PC-9 (cell line): ENCODE results near the gene OGDH. TPM values are rescaled to one million over a fixed set of nuclear protein-coding genes. Genes with fewer than 3 reads are reported as not detected.

Experiments used
- BruUV-seq: library from RNA; stranded (reverse); fragments of 400-500 nt; replicated peaks from 2 replicates; lab custom pipeline; 2021; lab: Mats Ljungman, UMichigan
- CTCF ChIA-PET: fragments of 300-600 bp; sonication (Branson Sonifier 250); formaldehyde crosslinking; loops from one replicate; lab custom pipeline; 2022; ENCODE audit warnings: antibody characterized with exemption; lab: Charles Lee
- POLR2A ChIA-PET: fragments of 300-600 bp; sonication (Branson Sonifier 250); formaldehyde crosslinking; loops from one replicate; lab custom pipeline; 2022; ENCODE audit warnings: antibody characterized with exemption; ENCODE audit not compliant: unreplicated experiment; lab: Charles Lee
- DNase-seq, 2 experiments: peaks; one replicate each; pipeline versions ENCODE4 v3.0.0 to v3.0.0-alpha.2; 2015 to 2022; ENCODE audit warnings: mixed read lengths in 1 of 2
- H2AFZ ChIP-seq: fragments of 200-600 bp; sonication (generic); 2 replicates; pipeline ENCODE4 v1.8.1; 2017; ENCODE audit warnings: antibody characterized with exemption
- H3F3A ChIP-seq: fragments of 200-600 bp; sonication (generic); 2 replicates; pipeline ENCODE4 v1.8.1; 2017; ENCODE audit warnings: antibody characterized with exemption, mild to moderate bottlenecking, low read depth; ENCODE audit not compliant: insufficient read depth
- H3K27ac ChIP-seq: fragments of 200-600 bp; sonication (generic); 2 replicates; pipeline ENCODE4 v1.6.1; 2016; ENCODE audit warnings: mixed run types
- H3K27me3 ChIP-seq: fragments of 200-600 bp; sonication (generic); 2 replicates; pipeline ENCODE4 v1.6.1; 2016; ENCODE audit warnings: low read depth, mixed run types; ENCODE audit not compliant: insufficient read depth
- H3K36me3 ChIP-seq: fragments of 200-600 bp; sonication (generic); 2 replicates; pipeline ENCODE4 v1.6.1; 2016; ENCODE audit warnings: low read depth, mixed run types
- H3K4me1 ChIP-seq: fragments of 200-600 bp; sonication (generic); replicated peaks from 2 replicates; pipeline ENCODE4 v1.6.1; 2016; ENCODE audit warnings: mixed run types; ENCODE audit not compliant: insufficient read depth
- H3K4me2 ChIP-seq: fragments of 200-600 bp; sonication (generic); 2 replicates; pipeline ENCODE4 v1.6.1; 2017; ENCODE audit warnings: mixed run types
- H3K4me3 ChIP-seq: fragments of 200-600 bp; sonication (generic); 2 replicates; pipeline ENCODE4 v1.6.1; 2016; ENCODE audit warnings: mixed run types
- H3K79me2 ChIP-seq: fragments of 200-600 bp; sonication (generic); 2 replicates; pipeline ENCODE4 v1.6.1; 2017; ENCODE audit warnings: low read depth, mixed run types
- H3K9me2 ChIP-seq: fragments of 200-600 bp; sonication (generic); 2 replicates; pipeline ENCODE4 v1.8.1; 2017; ENCODE audit warnings: mild to moderate bottlenecking; ENCODE audit not compliant: insufficient read depth
- H3K9me3 ChIP-seq: fragments of 200-600 bp; sonication (generic); 2 replicates; pipeline ENCODE4 v1.8.1; 2016; ENCODE audit warnings: low read depth; ENCODE audit not compliant: insufficient read depth
- H4K20me1 ChIP-seq: fragments of 200-600 bp; sonication (generic); 2 replicates; pipeline ENCODE4 v1.8.1; 2017; ENCODE audit not compliant: insufficient read depth
- EZH2 ChIP-seq: fragments of 200-600 bp; sonication (generic); IDR thresholded peaks from 2 replicates; pipeline ENCODE4 v1.8.0; 2017; ENCODE audit warnings: antibody characterized with exemption, low read depth
- intact Hi-C: fragments of 100-400 bp; cut with micrococcal nuclease; formaldehyde crosslinking; loops from one replicate; pipeline ENCODE4 v1.10.0; 2022; ENCODE audit not compliant: unreplicated experiment
- total RNA-seq: library from RNA; stranded (reverse); gene quantifications from 2 replicates; pipeline ENCODE4 v1.2.3, GENCODE V29; 2021
- TF ChIP-seq, protein P1 (sequence below): fragments of 200-600 bp; sonication (generic); conservative IDR thresholded peaks from 2 replicates; pipeline ENCODE4 v1.6.1; 2017; ENCODE audit warnings: mixed run types, antibody characterized with exemption, mild to moderate bottlenecking, moderate library complexity

Gene OGDH
- total RNA-seq, 1 experiment from 2014 or later: 135 TPM

GRCh38 chr7:44743750-44744149 is 137.3 kb downstream of the OGDH start:
- no peak for DNase-seq
- TF ChIP-seq, protein P1, sequence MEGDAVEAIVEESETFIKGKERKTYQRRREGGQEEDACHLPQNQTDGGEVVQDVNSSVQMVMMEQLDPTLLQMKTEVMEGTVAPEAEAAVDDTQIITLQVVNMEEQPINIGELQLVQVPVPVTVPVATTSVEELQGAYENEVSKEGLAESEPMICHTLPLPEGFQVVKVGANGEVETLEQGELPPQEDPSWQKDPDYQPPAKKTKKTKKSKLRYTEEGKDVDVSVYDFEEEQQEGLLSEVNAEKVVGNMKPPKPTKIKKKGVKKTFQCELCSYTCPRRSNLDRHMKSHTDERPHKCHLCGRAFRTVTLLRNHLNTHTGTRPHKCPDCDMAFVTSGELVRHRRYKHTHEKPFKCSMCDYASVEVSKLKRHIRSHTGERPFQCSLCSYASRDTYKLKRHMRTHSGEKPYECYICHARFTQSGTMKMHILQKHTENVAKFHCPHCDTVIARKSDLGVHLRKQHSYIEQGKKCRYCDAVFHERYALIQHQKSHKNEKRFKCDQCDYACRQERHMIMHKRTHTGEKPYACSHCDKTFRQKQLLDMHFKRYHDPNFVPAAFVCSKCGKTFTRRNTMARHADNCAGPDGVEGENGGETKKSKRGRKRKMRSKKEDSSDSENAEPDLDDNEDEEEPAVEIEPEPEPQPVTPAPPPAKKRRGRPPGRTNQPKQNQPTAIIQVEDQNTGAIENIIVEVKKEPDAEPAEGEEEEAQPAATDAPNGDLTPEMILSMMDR: no peak
- TF ChIP-seq EZH2: no peak
- H3K9me2 ChIP-seq: no peaks in the 10 kb centered on the region
- POLR2A ChIA-PET: interaction anchor here (0.7 kb wide), 1 partner anchor 174 kb away, joined by 17 read pairs; no protein-coding TSS in a partner anchor
- intact Hi-C loops: loop anchor here (10.0 kb wide), 1 partner anchor 49 kb away; no protein-coding TSS in a partner anchor
- H3K27ac ChIP-seq: no peak overlapping the region
- H3K27me3 ChIP-seq: no peaks in the 10 kb centered on the region
- H3K4me1 ChIP-seq: peaks cover 20% of the 10 kb centered on the region
- H3K4me3 ChIP-seq: no peak overlapping the region
- no peak overlapping the region for H2AFZ ChIP-seq
- CTCF ChIA-PET: interaction anchor here (0.5 kb wide), 1 partner anchor 619 kb away, joined by 4 read pairs; no protein-coding TSS in a partner anchor
- no peak overlapping the region for H3K4me2 ChIP-seq
- no peaks in the 10 kb centered on the region for H3K36me3 ChIP-seq
- no peaks in the 10 kb centered on the region for H3K9me3 ChIP-seq
- peaks cover 30% of the 10 kb centered on the region for H3F3A ChIP-seq
- no peaks in the 10 kb centered on the region for H4K20me1 ChIP-seq
- no peaks in the 10 kb centered on the region for H3K79me2 ChIP-seq
- BruUV-seq: no TSS peak

DNA sequence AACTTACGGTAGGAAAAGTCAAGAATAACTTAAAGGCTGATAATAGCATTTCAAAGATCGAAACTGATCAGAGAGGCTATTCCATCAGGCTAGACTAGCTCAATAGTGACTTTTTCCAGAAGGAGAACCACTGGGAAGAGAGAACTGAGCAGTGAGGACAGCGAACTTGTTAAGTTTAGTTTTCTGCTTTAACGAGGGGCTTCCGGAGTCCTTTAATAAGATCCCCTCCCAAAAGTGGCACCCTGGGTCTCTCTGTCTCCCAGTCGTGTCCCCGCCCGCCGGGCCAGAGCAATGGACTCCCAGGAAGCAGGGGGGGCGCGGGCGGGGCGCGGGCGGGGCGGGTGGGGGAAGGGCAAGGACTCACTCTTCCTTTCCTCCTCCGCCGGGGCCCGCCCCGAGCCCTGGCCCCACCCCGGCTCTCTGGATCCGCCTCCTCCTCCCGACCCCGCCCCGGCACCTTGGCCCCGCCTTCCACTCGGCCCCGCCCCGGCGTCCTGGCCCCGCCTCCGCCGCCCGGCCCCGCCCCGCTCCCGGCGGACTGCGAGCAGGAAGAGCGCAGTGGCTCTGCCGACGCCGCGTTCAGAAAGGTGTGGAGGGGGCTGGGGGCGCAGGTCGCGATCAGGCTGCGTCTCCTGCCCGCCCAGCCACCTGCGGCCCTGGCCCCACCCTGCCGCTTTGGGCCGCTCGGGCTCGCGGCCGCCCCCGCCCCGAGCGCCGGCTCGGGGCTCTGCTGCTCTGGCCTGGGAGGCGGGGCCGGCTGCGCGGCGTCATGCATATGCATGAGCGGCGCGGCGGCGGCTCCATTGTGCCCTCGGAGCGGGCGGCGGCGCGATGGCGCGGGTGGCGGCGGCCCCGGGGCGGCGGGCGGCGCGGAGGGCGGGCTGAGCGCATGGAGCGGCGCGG is 141.9 kb downstream of the OGDH start, which contains the start of gene ZMIZ2:
Gene ZMIZ2, plus strand, starts transcription at position 803 of the 903 bp plus-strand sequence. CDS start 7,403 bp downstream, outside the sequence.
- Histone ChIP-seq H3K79me2 (peaks cover 44% of the 10 kb centered on the region), H4K20me1 (peaks cover 21% of the 10 kb centered on the region), H3K27me3 (no peaks in the 10 kb centered on the region), H3K36me3 (peaks cover 7% of the 10 kb centered on the region; the same call in 1 of the 2 replicates), H3K4me3 (peak within 1 kb of the TSS; percentile 92), H3F3A (peaks cover 20% of the 10 kb centered on the region), H3K9me2 (no peaks in the 10 kb centered on the region), H2AFZ (peak within 1 kb of the TSS; percentile 62), H3K4me2 (peak within 1 kb of the TSS; percentile 99), H3K9me3 (no peaks in the 10 kb centered on the region), H3K4me1 (peaks cover 37% of the 10 kb centered on the region), H3K27ac (peak within 1 kb of the TSS; percentile 57)
- DNase-seq: peak; percentile 77 to 97
- POLR2A ChIA-PET: interaction anchor here (0.6 to 0.7 kb wide), 2 partner anchors 13 to 54 kb away, joined by 3 to 5 read pairs; no protein-coding TSS in a partner anchor
- intact Hi-C loops: loop anchor here (1.0 to 10.0 kb wide), 9 partner anchors 36 to 166 kb away; partner anchors contain the start of genes H2AZ2, OGDH and TMED4
- CTCF ChIA-PET: interaction anchor here (0.6 kb wide), 1 partner anchor 11 kb away, joined by 6 read pairs; no protein-coding TSS in a partner anchor
- TF ChIP-seq, protein P1: no peak
- no peak for TF ChIP-seq EZH2
- no TSS peak for BruUV-seq
